Gastroesophageal sphincter (tissue), 3 donors: ENCODE measurements around the gene PCK2.

ENCODE experiments used
- POLR2AphosphoS5 ChIP-seq: sonication (generic); formaldehyde crosslinking; IDR thresholded peaks from one replicate; pipeline ENCODE4 v1.6.1; 2017; ENCODE audit warnings: antibody characterized with exemption
- TF ChIP-seq, protein P1 (sequence below), 4 experiments: fragments of 200-600 bp in 2 of 4; fragments of 450-650 bp in 2 of 4; sonication (generic) in 1 of 4; IDR thresholded peaks; one replicate each; pipeline ENCODE4 v1.5.1; 2017 to 2019; ENCODE audit warnings: antibody characterized with exemption in 4 of 4, mild to moderate bottlenecking in 2 of 4, moderate library complexity in 2 of 4

- TF ChIP-seq, protein P1, sequence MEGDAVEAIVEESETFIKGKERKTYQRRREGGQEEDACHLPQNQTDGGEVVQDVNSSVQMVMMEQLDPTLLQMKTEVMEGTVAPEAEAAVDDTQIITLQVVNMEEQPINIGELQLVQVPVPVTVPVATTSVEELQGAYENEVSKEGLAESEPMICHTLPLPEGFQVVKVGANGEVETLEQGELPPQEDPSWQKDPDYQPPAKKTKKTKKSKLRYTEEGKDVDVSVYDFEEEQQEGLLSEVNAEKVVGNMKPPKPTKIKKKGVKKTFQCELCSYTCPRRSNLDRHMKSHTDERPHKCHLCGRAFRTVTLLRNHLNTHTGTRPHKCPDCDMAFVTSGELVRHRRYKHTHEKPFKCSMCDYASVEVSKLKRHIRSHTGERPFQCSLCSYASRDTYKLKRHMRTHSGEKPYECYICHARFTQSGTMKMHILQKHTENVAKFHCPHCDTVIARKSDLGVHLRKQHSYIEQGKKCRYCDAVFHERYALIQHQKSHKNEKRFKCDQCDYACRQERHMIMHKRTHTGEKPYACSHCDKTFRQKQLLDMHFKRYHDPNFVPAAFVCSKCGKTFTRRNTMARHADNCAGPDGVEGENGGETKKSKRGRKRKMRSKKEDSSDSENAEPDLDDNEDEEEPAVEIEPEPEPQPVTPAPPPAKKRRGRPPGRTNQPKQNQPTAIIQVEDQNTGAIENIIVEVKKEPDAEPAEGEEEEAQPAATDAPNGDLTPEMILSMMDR (IDR thresholded peaks at IDR 0.05) = no peak
- no peak for TF ChIP-seq POLR2AphosphoS5
Measured at GRCh38 chr14:24123424-24124417, 29.6 kb downstream of the PCK2 start.
